H1 (cell line): ENCODE measurements around the gene DDX23. TPM values are rescaled to one million over a fixed set of nuclear protein-coding genes. Genes with fewer than 3 reads are reported as not detected.

Source experiments
- CTCF ChIA-PET: fragments of 300-600 bp; sonication (Branson Sonifier 250); formaldehyde crosslinking; loops from one replicate; lab custom pipeline; 2021; ENCODE audit not compliant: partially characterized antibody; lab: Charles Lee
- POLR2A ChIA-PET: fragments of 300-600 bp; sonication (Branson Sonifier 250); formaldehyde crosslinking; loops from one replicate; lab custom pipeline; 2021; ENCODE audit warnings: inconsistent platforms; ENCODE audit not compliant: partially characterized antibody; lab: Charles Lee
- DNase-seq, 2 experiments: peaks; one replicate each; pipeline versions ENCODE4 v3.0.0 to v3.0.0-alpha.2; 2010 to 2022; ENCODE audit warnings: low spot score in 2 of 2, low read depth in 1 of 2, mixed read lengths in 1 of 2
- FAIRE-seq: peaks from 2 replicates; lab custom pipeline; 2011; peaks lifted over from hg19 to GRCh38; lab: Jason Lieb, UNC
- H2AFZ ChIP-seq: 2 replicates; pipeline ENCODE4 v1.8.1; 2012; ENCODE audit warnings: low read length, inconsistent platforms
- H2AK5ac ChIP-seq: 2 replicates; pipeline ENCODE4 v1.6.1; 2013; ENCODE audit warnings: low read depth, low read length
- H2BK120ac ChIP-seq: replicated peaks from 2 replicates; pipeline ENCODE3; 2013; ENCODE audit warnings: low read depth, low read length, inconsistent platforms
- H2BK12ac ChIP-seq: 2 replicates; pipeline ENCODE4 v1.6.1; 2013; ENCODE audit warnings: low read depth, low read length
- H2BK15ac ChIP-seq: 2 replicates; pipeline ENCODE4 v1.6.1; 2013; ENCODE audit warnings: low read length
- H2BK20ac ChIP-seq: 2 replicates; pipeline ENCODE4 v1.6.1; 2013; ENCODE audit warnings: low read length
- H2BK5ac ChIP-seq: 2 replicates; pipeline ENCODE4 v1.6.1; 2013; ENCODE audit warnings: low read depth, low read length
- H3K14ac ChIP-seq: 2 replicates; pipeline ENCODE4 v1.6.1; 2013; ENCODE audit warnings: inconsistent platforms; ENCODE audit not compliant: insufficient read length
- H3K18ac ChIP-seq: 2 replicates; pipeline ENCODE4 v1.6.1; 2013; ENCODE audit warnings: low read length; ENCODE audit errors: extremely low read depth
- H3K23ac ChIP-seq: 2 replicates; pipeline ENCODE4 v1.6.1; 2013; ENCODE audit warnings: inconsistent platforms; ENCODE audit not compliant: insufficient read length
- H3K23me2 ChIP-seq: 2 replicates; pipeline ENCODE4 v1.6.1; 2013; ENCODE audit warnings: low read depth, low read length
- H3K27ac ChIP-seq: 2 replicates; pipeline ENCODE4 v1.6.1; 2011; ENCODE audit warnings: low read depth, low read length, inconsistent platforms
- H3K27me3 ChIP-seq, 4 experiments: replicated peaks in 1 of 4; 1 replicate in 1 of 4; 2 replicates in 3 of 4; pipeline versions ENCODE4 v1.6.1 to v1.8.1; 2011 to 2013; ENCODE audit warnings: low read length in 3 of 4, mild to moderate bottlenecking in 3 of 4, inconsistent platforms in 2 of 4, mixed read lengths in 2 of 4, moderate library complexity in 1 of 4; ENCODE audit not compliant: control insufficient read depth in 3 of 4, insufficient read depth in 3 of 4; ENCODE audit errors: extremely low read depth in 1 of 4
- H3K36me3 ChIP-seq, 4 experiments: 2 replicates each; pipeline versions ENCODE4 v1.6.1 to v1.8.1; 2011 to 2013; ENCODE audit warnings: mild to moderate bottlenecking in 4 of 4, low read length in 3 of 4, moderate library complexity in 2 of 4, control low read depth in 1 of 4, inconsistent platforms in 1 of 4; ENCODE audit not compliant: insufficient read depth in 4 of 4, control insufficient read depth in 2 of 4
- H3K4ac ChIP-seq: replicated peaks from 2 replicates; pipeline ENCODE3; 2013; ENCODE audit warnings: low read length, low read depth, mixed read lengths, inconsistent platforms; ENCODE audit not compliant: insufficient read length
- H3K4me1 ChIP-seq, 4 experiments: replicated peaks in 1 of 4; 1 replicate in 1 of 4; 2 replicates in 3 of 4; pipeline versions ENCODE4 v1.6.1 to v1.8.1; 2011 to 2013; ENCODE audit warnings: low read length in 3 of 4, inconsistent platforms in 2 of 4, mixed read lengths in 1 of 4; ENCODE audit not compliant: insufficient read depth in 4 of 4, control insufficient read depth in 3 of 4
- H3K4me2 ChIP-seq, 2 experiments: 2 replicates each; pipeline versions ENCODE4 v1.6.1 to v1.8.1; 2011 to 2013; ENCODE audit warnings: low read depth in 2 of 2, low read length in 2 of 2, control low read depth in 1 of 2, inconsistent platforms in 1 of 2, mild to moderate bottlenecking in 1 of 2; ENCODE audit not compliant: insufficient read depth in 1 of 2
- H3K4me3 ChIP-seq, 4 experiments: fragments of 200-600, 300-600 bp in 1 of 4; sonication (generic), shearing (Covaris generic), sonication (Bioruptor Twin) in 1 of 4; 2 replicates each; pipeline versions ENCODE4 v1.5.1 to v1.8.1; 2011 to 2016; ENCODE audit warnings: low read length in 4 of 4, low read depth in 3 of 4, control low read depth in 2 of 4, inconsistent platforms in 2 of 4, mild to moderate bottlenecking in 2 of 4, mixed read lengths in 1 of 4, moderate library complexity in 1 of 4; ENCODE audit not compliant: insufficient read depth in 2 of 4; ENCODE audit errors: extremely low read depth in 1 of 4
- H3K56ac ChIP-seq: replicated peaks from 2 replicates; pipeline ENCODE3; 2013; ENCODE audit warnings: low read depth, mild to moderate bottlenecking, mixed read lengths, low read length, inconsistent platforms; ENCODE audit not compliant: insufficient read length
- H3K79me1 ChIP-seq: 2 replicates; pipeline ENCODE4 v1.6.1; 2013; ENCODE audit warnings: low read depth, low read length, control low read depth
- H3K79me2 ChIP-seq, 2 experiments: 2 replicates each; pipeline versions ENCODE4 v1.6.1 to v1.8.1; 2012 to 2013; ENCODE audit warnings: low read length in 2 of 2, mild to moderate bottlenecking in 2 of 2, inconsistent platforms in 1 of 2; ENCODE audit not compliant: insufficient read depth in 2 of 2, control insufficient read depth in 1 of 2
- H3K9ac ChIP-seq, 4 experiments: replicated peaks in 1 of 4; 1 replicate in 1 of 4; 2 replicates in 3 of 4; pipeline versions ENCODE4 v1.6.1 to v1.8.1; 2011 to 2013; ENCODE audit warnings: low read depth in 3 of 4, low read length in 3 of 4, control low read depth in 2 of 4, mild to moderate bottlenecking in 2 of 4, moderate library complexity in 2 of 4, inconsistent platforms in 1 of 4; ENCODE audit errors: extremely low read depth in 1 of 4
- H3K9me3 ChIP-seq, 2 experiments: 2 replicates each; pipeline versions ENCODE4 v1.6.1 to v1.8.1; 2012 to 2013; ENCODE audit warnings: mild to moderate bottlenecking in 2 of 2, moderate library complexity in 2 of 2, control low read depth in 1 of 2, inconsistent platforms in 1 of 2, low read depth in 1 of 2, low read length in 1 of 2, mixed read lengths in 1 of 2; ENCODE audit not compliant: insufficient read depth in 2 of 2
- H4K20me1 ChIP-seq, 2 experiments: replicated peaks in 1 of 2; 2 replicates each; pipeline versions ENCODE3 to v1.8.1; 2011 to 2013; ENCODE audit warnings: inconsistent platforms in 2 of 2, low read length in 2 of 2, mild to moderate bottlenecking in 1 of 2; ENCODE audit not compliant: insufficient read depth in 2 of 2, control insufficient read depth in 1 of 2
- H4K5ac ChIP-seq: 2 replicates; pipeline ENCODE4 v1.6.1; 2013; ENCODE audit warnings: low read length, low read depth, mixed read lengths, inconsistent platforms; ENCODE audit not compliant: insufficient read length
- H4K8ac ChIP-seq: 2 replicates; pipeline ENCODE4 v1.8.0; 2013; ENCODE audit warnings: mild to moderate bottlenecking, moderate library complexity, low read length, inconsistent platforms; ENCODE audit not compliant: insufficient read depth; ENCODE audit errors: extremely low read depth
- H4K91ac ChIP-seq: replicated peaks from 2 replicates; pipeline ENCODE3; 2013; ENCODE audit warnings: low read length, mixed read lengths, inconsistent platforms; ENCODE audit not compliant: insufficient read length
- CBX8 ChIP-seq: fragments of 300-800, 300-1000 bp; sonication (generic); IDR thresholded peaks from 2 replicates; pipeline ENCODE4 v1.7.1; 2016; ENCODE audit warnings: low read depth, low read length, borderline replicate concordance
- WGBS, 2 experiments: shearing (Covaris generic) in 1 of 2; methylation state at CpG; one replicate each; pipeline versions ENCODE4 v1.1.6 to v1.1.7; 2013 to 2015; ENCODE audit warnings: low lambda C conversion rate in 2 of 2, mixed read lengths in 2 of 2, inconsistent platforms in 1 of 2, low coverage in 1 of 2, missing lambda C conversion rate in 1 of 2; ENCODE audit not compliant: insufficient replicate concordance in 2 of 2, insufficient coverage in 1 of 2, insufficient read length in 1 of 2; ENCODE audit errors: extremely low coverage in 1 of 2, missing lambda C conversion rate in 1 of 2; 5-methylcytosine and 5-hydroxymethylcytosine counted together
- polyA plus RNA-seq, 7 experiments: library from polyadenylated mRNA; depleted of rRNA in 3 of 7; stranded (reverse) in 5 of 7; unstranded in 2 of 7; fragments of >200 nt in 5 of 7; fragments of 200-250 nt in 2 of 7; gene quantifications; 1 replicate in 5 of 7; 2 replicates in 1 of 7; 4 replicates in 1 of 7; pipeline versions ENCODE4 v1.2.1 to v1.2.3, GENCODE V29; 2011 to 2013; ENCODE audit warnings: missing spikeins in 2 of 7, mixed read lengths in 2 of 7
- total RNA-seq: library from RNA; stranded (reverse); fragmentation: NEBNext Ultra II Directional; extraction: Animal tissue kit (Norgen Biotek cat#: 25700); gene quantifications from 2 replicates; pipeline ENCODE4 v1.2.1, GENCODE V29; 2021

DDX23 gene
- total and polyA plus RNA-seq, 2 of the 8 experiments (the other 6 are each of a cell fraction or from before 2014, with no cell fraction given), result 43.5 to 107 TPM

- Histone ChIP-seq H3K4me2 (no peak overlapping the region), H2BK120ac (no peak overlapping the region), H2BK12ac (no peak overlapping the region), H2BK5ac (no peak overlapping the region), H3K27me3 (no peaks in the 10 kb centered on the region), H3K36me3 (no peaks in the 10 kb centered on the region), H2BK15ac (no peak overlapping the region), H3K23me2 (peaks cover 8% of the 10 kb centered on the region; the same call in 1 of the 2 replicates), H4K20me1 (peaks cover 3 to 9% of the 10 kb centered on the region in 2 experiments), H3K4me3 (no peak overlapping the region), H4K5ac (no peak overlapping the region), H3K27ac (no peak overlapping the region), H2AK5ac (no peak overlapping the region), H3K14ac (no peak overlapping the region), H2BK20ac (no peak overlapping the region), H3K4ac (no peak overlapping the region), H2AFZ (no peak overlapping the region), H3K9me3 (no peaks in the 10 kb centered on the region), H3K4me1 (peaks cover 3 to 13% (median 9%) of the 10 kb centered on the region in 4 experiments), H3K79me1 (no peaks in the 10 kb centered on the region), H3K23ac (no peak overlapping the region), H3K79me2 (peaks cover 3 to 14% of the 10 kb centered on the region in 2 experiments; a peak in 3 of 4 replicates), H3K9ac (no peak overlapping the region), H4K8ac (no peak overlapping the region), H4K91ac (no peak overlapping the region), H3K18ac (no peak overlapping the region), H3K56ac (no peak overlapping the region)
- POLR2A ChIA-PET, result interaction anchor here (22.9 to 23.7 kb wide), 2 partner anchors 9 to 12 kb away, joined by 651 read pairs; partner anchors contain the start of genes DDX23 and RND1
- 90 to 100% methylated on average over 1 to 2 of the region's 2 CpGs for WGBS, 2 experiments
- CTCF ChIA-PET, result interaction anchor here (0.9 to 26.4 kb wide), 5 partner anchors 13 to 119 kb away, joined by 3 to 678 read pairs (median 5); partner anchors contain the start of gene DDX23
- DNase-seq, result no peak
- FAIRE-seq, result no peak
- no peak for TF ChIP-seq CBX8
Measured at GRCh38 chr12:48869191-48869590, 17.2 kb upstream of the DDX23 start.
